NB4 (cell line): ENCODE measurements around the gene NEU1.

ENCODE experiments used
- DNase-seq: peaks from one replicate; pipeline ENCODE4 v3.0.0; 2010; ENCODE audit warnings: low read depth
- H3K4me3 ChIP-seq: one replicate; pipeline ENCODE4 v1.5.1; 2011; ENCODE audit warnings: mild to moderate bottlenecking, low read depth, low read length, moderate library complexity
- MYC ChIP-seq: IDR thresholded peaks from 2 replicates; pipeline ENCODE4 v1.6.1; 2011; ENCODE audit warnings: low read depth, low read length
- POLR2A ChIP-seq: IDR thresholded peaks from 2 replicates; pipeline ENCODE4 v1.6.1; 2011; ENCODE audit warnings: mild to moderate bottlenecking; ENCODE audit not compliant: insufficient read length; ENCODE audit errors: extremely low read depth
- TF ChIP-seq, protein P1 (sequence below): IDR thresholded peaks from one replicate; pipeline ENCODE4 v1.5.1; 2012; ENCODE audit warnings: low read depth, low read length
- TF ChIP-seq, protein P2 (sequence below): IDR thresholded peaks from 2 replicates; pipeline ENCODE4 v1.6.1; 2011; ENCODE audit warnings: low read depth, low read length

The NEU1 gene

DNA sequence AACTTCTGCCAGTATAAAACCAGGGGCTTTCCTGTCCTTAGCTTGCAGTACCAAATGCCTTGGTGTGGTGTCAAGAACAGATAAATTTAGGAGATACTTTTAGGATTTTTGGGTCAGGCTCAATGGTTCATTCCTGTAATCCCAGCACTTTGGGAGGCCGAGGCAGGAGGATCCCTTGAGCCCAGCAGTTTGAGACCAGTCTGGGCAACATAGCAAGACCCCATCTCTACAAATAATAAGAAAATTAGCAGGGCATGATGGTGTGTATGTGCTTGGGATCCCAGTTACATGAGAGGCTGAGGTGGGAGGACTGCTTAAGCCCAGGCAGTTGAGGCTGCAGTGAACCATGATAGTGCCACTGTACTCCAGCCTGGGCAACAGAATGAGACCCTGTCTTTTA lies 42.4 kb upstream of the NEU1 start:
- no peak overlapping the region for H3K4me3 ChIP-seq
- no peak for TF ChIP-seq MYC
- TF ChIP-seq, protein P1, sequence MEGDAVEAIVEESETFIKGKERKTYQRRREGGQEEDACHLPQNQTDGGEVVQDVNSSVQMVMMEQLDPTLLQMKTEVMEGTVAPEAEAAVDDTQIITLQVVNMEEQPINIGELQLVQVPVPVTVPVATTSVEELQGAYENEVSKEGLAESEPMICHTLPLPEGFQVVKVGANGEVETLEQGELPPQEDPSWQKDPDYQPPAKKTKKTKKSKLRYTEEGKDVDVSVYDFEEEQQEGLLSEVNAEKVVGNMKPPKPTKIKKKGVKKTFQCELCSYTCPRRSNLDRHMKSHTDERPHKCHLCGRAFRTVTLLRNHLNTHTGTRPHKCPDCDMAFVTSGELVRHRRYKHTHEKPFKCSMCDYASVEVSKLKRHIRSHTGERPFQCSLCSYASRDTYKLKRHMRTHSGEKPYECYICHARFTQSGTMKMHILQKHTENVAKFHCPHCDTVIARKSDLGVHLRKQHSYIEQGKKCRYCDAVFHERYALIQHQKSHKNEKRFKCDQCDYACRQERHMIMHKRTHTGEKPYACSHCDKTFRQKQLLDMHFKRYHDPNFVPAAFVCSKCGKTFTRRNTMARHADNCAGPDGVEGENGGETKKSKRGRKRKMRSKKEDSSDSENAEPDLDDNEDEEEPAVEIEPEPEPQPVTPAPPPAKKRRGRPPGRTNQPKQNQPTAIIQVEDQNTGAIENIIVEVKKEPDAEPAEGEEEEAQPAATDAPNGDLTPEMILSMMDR: no peak
- TF ChIP-seq, protein P2, sequence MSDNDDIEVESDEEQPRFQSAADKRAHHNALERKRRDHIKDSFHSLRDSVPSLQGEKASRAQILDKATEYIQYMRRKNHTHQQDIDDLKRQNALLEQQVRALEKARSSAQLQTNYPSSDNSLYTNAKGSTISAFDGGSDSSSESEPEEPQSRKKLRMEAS: no peak
- TF ChIP-seq POLR2A: no peak
- DNase-seq: no peak

DNA sequence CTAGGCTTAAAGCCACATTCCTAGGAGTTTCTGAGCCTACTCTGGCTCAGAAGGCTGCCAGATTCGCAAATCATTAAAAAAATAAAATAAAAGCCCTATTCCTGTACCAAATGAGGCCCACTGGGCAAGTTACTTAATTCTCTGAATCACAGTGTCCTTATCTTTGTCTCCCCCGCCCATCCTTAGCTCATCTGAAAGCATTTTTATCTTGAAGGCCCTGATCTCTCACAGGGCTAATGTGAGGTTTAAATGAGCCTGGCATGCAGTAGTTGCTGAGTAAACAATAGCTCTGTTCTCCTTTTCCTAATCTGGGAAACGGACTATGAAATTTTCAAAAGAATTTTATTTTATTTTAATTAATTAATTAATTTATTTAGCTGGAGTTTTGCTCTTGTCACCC lies 41.3 kb upstream of the NEU1 start:
- TF ChIP-seq, protein P1: no peak
- TF ChIP-seq POLR2A (no peak), MYC (no peak)
- TF ChIP-seq, protein P2: no peak
- no peak for DNase-seq
- H3K4me3 ChIP-seq: no peak overlapping the region

DNA sequence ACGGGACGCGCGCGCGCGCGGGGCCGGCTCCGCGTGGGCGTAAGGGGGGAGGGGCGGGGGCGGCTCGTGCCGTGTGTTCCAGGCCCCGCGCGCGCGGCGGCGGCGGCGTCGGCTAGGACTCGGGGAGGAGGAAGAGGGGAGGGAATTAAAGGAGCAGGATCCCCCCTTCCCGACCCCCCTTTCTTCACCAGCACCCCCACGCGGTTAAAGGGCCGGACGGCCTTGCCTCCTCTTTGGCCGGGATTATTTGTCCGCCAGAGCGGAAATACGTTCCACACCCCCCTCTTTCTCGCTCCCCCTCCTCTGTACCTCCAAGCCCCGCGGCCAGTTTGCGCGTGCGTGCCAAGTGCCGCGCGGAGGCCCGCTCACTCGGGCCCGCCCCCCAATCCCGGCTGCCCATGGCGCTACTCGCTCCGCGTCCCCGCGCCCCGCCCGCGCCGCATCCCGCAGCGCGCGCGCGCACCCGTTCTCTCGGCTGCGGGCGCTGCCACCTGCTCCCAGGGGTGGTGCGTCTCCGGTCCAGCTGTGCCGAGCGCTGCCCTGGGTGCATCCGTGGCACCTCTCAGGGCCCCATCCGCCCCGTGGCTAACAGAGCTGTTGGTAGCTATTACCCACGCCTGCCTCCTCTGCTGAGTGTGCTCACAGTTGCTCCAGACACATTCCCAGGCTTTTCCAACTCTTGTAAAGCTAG lies 39.5 kb upstream of the NEU1 start, which contains the start of gene ZBTB12:
Gene ZBTB12, minus strand, starts transcription at position 134 of the 691 bp plus-strand sequence. CDS start 781 bp downstream, outside the sequence.
- peak; percentile 98 for DNase-seq
- TF ChIP-seq, protein P1: no peak
- TF ChIP-seq, protein P2: peak; percentile 73
- peak; percentile 33 for TF ChIP-seq POLR2A
- peak; percentile 54; the same call in 1 of the 2 replicates for TF ChIP-seq MYC
- peak within 1 kb of the TSS; percentile 57 for H3K4me3 ChIP-seq

DNA sequence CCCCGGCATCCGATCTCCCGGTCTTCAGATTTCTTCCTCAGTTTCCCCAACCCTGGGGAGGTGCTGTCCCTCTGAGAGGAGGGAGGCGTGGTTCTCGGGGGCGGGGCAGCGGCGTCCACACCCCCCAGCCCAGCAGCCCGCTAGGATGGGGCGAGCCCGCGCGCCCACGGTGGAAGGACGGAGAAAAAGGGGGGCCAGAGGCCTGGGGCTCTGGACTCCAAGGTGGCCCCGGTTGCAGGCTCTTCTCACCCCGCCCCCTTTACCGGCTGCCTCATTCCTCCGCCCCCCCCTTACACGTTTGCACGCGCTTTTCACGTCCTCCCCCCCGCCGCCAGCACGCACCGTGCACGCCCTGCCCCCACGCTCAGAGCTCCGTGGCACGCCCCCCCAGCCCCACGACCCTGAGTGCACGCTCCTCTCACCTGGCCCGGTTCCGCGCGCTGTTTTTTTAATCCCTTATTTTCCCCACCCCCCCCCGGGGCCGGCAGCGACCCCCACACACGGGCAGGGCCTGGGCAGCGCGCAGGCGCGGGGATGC lies 38.9 kb upstream of the NEU1 start:
- peak; percentile 76 for DNase-seq
- H3K4me3 ChIP-seq: peak overlapping the region; percentile 57
- TF ChIP-seq, protein P2: no peak
- TF ChIP-seq MYC: no peak
- TF ChIP-seq, protein P1: no peak

DNA sequence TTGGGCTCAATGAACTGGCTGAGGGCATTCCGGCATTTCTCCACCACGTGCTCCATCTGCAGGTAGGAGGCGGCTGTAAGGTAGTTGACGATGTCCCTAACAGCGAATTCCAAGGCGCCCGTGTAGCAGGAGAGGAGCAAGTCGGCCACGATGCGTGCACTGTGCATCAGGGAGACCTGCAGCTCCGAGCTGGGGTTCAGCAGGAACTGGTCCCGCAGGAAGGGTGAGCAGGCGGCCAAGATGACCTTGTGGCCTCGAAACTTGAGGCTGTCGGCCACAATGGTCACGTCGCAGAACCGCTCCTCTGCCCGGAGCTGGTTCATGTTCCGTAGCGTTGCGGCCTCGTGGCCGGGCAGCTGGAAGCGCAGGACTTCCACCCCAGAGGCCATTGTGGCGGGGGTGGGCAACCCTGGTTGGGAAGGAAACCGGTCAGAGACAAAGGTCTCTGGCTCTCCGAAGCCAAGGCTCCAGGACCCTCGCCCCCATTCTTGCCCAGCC lies 38.3 kb upstream of the NEU1 start:
- H3K4me3 ChIP-seq: peak overlapping the region; percentile 57
- no peak for TF ChIP-seq POLR2A
- TF ChIP-seq, protein P1: no peak
- TF ChIP-seq MYC: no peak
- TF ChIP-seq, protein P2: no peak
- peak; percentile 31 for DNase-seq
